ENCODE measurements around the gene DSCAM.

Gene DSCAM

DNA sequence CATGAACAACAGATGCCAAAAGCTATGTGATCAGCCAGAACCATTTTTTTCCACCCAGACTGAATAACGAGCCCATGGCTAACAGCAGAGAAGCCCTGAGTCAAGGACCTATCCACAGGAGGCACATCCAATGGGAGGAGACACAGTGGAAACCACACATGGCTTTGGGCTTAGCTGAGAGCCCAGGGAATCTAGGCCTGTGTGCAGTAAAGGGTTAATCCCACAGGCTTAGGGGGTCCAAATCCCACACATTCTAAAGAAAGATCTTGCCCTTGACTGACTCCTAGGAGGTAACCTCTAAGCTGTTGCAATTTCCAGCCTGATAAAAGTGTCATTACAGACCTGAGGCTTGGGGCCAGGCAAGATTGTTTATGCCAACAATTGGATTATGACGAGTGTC is 194.5 kb downstream of the DSCAM start:
- DNase-seq (ENCODE audit: low spot score): no peak

DNA sequence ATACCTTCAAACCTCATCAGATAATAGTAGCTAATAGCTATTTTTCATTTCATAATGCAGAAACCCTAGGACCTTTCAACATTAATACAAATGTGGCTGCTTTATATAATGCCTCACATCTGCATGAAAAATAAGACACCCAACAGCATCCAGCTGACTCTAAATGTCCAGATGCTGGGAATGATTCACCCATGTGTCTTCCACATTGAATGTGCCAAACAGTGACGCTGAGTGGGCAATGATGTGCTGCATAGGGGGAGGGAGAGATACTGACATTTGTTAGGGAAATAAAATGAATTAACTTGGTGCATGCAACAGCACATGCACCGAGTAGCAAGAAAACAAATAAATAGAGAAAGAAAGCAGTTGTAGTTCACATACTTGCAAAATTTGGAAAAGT is 199.3 kb downstream of the DSCAM start:
- no peak for DNase-seq (ENCODE audit: low spot score)

DNA sequence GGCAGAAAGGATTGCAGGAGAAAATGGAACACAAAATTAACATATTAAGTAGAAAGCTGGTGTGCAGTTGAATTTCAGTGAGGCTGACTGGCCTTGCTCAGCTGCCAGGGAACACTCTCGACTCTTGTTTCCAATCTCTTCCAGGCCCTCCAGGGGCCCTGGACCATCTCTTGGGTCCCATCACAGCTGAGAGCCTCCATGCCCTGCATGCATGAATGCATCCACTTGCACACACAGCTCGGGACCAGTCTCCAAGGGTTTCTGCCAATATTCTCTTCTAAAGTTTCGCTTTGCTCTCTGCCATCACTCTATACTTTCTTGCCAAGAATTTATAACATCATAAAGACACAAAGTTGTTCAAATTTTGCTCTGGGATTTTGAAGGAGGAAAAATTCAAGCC is 200.3 kb downstream of the DSCAM start:
- no peak for DNase-seq (ENCODE audit: low spot score)

DNA sequence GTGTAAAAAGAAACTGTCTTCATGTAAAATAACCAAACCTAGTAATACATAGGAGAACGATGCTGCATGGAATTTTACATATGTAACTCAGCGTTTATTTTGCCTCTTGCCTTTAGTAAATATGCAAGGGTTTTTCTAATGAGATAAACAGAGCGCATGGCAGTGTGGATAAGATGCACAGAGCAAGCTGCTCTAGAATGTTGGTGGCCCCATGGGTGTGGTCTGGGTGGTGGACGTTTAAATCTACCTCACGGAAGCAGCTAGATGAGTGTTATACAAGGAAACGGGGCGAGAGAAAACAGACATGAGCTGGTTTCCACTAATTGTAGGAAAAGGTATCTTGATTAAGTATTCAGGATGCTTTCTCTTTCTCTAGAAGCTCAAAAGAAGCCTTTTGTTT is 205.9 kb downstream of the DSCAM start:
- DNase-seq (ENCODE audit: low spot score): no peak

DNA sequence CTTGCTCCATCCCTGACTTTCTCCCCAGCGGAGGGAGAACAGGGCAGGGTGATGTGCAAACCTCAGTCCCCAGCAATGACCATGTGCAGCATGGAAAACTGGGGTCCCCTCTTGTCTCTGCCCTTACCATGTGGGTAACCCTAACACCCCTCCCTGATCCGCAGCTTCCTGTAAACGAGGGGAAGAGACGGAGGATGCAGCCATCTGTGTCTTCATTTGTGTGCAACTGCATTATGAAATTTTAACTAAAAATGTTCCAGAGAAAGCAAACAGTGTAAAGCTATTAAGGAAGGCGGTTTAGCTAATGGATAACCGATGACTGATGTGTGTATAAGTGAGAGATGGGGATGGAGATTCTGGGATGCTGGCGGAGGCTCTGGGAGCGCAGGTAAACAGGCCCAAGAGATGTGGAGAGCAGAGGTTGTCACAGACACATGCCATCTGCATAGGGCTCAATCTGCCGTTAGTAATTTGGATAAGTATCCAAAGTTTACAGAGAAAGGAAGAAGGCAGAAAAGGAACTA is 206.6 kb downstream of the DSCAM start:
- no peak for DNase-seq (ENCODE audit: low spot score)

DNA sequence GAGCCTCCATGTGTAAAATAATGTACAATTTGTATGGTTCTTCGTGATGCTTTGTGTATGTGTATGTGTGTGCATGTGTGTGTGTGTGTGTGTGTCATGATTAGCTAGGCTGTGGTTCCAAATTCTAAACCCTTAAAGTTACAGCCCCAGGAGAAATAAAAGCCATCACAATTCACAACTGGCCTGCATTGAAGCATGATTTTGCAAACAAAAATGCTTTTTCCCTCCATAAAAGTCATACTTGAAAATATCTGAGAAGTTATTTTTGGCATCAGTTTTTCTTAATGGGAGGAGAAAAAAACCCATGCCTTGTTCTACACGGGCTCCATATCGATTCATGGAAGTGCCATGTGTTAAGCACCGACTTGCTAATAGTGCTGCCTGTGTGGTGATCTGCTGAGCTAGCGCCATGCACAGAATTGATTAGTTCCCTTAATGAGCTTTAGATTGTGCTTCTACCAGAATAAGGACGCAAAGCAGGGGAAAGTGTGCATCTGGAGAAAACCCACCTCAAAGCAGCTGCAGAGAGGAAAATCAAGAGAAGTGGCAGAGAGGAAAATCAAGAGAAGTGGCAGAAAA is 207.3 kb downstream of the DSCAM start:
- DNase-seq (ENCODE audit: low spot score): no peak

DNA sequence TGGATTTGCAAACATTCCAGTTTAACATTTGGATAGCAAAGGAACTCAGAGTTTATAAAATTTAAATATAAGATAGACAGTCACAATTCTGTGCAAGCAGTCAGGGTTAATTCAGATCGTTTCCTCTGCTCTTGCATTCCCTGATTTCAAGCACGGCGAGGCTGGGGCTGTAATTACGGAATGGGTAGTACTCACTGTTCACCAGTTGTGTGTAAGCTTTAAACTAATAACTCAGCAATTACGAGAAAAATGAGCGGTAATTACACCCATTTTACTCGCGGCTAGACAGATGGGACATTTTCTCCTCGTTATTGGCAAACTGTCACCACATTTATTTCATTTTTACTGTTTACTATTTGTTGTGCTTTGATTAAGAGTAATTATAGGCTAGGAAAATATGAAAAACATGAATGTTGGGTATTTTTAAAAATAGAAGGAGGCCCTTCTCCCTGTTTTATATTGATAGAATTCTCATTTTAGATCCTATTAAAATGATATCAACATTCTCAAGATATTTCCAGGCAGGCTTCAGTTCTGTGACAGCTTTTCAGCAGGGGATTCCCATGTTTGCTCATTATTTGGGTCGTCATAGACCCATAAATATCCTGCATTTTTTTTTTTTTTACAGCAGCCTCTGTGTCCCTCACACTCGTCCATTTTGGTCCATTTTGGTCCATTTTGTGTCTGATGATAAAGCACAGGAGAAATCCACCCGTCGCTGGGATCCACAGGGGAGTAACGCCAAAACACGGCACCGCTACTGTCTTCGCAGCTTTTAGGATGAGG is 208.3 kb downstream of the DSCAM start:
- no peak for DNase-seq (ENCODE audit: low spot score)

DNA sequence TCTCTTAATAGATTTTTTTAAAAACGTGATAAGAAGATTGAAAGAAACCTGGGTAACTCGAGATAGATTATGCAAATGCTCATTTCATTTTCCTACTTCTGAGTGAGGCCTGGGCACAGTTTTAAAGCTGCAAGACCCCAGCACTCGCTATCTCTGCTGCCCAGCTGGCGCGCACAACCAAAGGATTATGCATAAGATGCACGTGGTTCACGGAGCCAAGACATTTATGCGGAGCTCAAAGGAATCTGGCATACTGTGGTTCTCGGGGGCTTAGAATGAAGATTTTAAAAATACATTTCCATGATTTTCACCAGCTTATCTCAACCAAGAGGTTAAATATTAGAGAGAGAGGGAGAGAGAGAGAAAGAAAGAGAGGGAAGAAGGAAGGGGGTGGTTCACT is 210.9 kb downstream of the DSCAM start:
- no peak for DNase-seq (ENCODE audit: low spot score)

DNA sequence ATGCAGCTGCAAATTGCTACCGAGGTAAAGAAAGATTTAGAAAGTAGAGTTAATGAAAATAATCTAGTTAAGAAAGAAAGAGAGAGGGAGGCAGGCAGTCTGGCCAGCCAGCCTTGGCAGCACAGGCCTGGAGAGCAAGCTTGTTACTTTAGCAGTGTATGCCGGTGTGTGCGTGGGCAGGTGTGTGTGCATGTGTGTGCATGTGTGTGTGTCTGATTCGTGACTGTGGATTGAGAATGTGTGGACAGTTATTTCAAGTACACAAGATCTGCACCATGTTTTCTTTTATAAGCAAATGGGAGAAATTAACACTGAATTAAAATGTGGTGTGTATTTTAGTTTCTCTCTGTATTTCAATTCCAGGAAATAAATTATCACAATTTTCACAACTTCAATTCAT is 211.6 kb downstream of the DSCAM start:
- DNase-seq (ENCODE audit: low spot score): no peak

DNA sequence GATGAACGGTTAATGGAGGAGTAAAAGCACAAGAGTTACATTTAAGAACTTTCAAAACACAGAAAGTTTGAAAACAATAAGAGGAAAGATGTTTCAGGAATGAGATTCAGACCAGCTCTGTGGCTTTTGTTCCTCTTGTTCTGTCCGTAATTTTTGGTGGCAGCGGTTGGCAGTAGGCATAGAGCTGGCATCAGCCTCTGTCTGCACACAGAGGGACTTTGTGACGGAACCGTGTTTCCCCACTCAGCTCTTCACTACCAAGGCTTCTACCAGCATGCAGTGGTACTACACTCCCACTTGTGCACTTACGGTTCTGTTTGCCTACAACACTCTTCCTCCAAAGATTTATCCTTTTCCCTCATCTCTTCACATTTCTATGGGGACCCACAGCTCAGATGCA is 212.8 kb downstream of the DSCAM start:
- no peak for DNase-seq (ENCODE audit: low spot score)

DNA sequence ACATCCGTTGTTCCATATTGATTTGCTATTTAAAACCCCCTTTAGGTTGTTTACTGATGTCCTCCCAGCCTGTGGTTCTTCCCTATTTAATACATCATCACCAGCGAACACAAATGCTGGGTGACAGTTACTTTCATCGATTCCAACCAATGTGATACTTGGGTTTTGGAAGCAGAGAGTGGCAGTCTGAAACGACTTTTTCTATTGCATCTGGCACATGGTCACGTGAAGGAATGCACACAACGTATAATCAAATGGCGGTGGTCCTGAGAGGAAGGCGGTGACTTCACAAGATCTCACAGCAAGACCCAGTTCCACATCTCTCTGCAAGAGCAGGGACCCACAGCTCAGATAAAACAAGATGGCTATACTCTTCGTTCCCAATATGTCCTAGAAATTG is 213.9 kb downstream of the DSCAM start:
- DNase-seq (ENCODE audit: low spot score): no peak

DNA sequence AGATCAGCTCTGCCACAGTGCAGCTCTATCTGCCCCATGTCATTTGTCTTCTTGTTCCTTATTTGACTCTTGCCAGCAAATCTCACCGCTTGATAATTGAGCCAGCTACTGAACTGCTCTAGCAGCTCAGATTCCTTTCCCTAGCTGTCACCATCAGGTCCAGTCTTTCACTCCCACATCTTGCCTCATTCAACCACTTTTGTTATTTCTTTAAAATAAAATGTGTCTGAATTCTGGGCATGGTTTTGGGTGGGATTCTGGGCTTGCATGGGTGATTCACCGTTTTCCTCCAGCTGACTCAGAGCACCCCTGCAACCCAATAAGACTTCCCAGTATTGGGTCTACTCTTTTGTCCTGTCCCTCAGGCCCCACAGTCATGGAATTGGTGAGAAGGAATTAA is 215.7 kb downstream of the DSCAM start:
- DNase-seq (ENCODE audit: low spot score): no peak

DNA sequence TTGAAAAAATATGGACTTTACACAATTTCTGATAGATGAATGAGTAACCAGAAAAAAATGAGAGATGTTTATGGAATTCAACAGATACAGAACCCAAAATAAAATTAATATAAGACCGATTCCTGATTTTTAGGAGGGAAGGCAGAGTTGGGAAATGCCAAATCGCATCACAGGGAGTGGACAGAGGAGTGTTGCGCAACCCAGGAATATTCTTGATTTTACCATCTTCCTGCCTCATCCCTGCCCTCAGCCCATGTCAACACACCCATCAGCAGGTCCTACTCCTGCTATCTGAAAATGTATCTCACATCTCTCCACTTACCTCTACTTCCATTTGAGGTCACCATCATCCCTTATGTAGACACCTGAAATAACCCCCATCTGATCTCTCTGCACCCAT is 221.0 kb downstream of the DSCAM start:
- no peak for DNase-seq (ENCODE audit: low spot score)

DNA sequence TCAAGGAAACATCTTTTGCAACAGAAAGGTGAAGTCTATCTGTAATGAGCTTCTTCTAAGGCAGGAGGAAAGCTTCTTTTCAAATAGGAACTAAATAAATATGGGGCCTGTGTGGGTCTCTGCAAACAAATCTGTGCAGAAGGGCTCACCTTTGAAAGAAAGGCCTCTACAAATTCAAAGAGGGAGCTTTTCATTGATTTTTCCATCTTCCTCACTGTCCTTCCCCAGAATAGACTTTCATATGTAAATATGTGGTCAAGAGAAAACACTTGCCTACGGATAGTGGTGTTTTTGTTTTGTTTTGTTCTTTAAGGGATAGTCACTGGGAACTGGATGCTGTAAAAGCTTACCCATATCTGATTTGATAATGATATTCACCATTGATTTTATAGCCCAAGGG is 223.4 kb downstream of the DSCAM start:
- DNase-seq (ENCODE audit: low spot score): no peak

DNA sequence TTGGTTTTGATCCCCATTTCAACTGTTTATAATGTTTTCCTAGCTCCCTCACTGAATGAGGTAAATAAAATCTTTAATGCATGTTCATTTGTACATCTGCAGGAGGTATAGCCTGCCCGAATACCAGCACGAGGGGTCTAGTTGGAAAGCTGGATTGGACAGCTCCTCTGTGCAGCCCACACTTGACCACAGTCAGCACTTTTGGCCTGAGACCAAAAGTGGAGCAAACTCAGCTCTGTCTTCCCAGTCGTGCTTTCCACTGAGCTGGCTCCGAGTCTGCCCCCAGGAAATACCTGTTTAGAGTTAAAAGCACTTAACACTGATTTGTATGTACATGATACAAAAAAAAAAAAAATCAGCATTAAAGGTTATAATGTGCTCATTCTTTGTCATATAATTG is 224.4 kb downstream of the DSCAM start:
- no peak for DNase-seq (ENCODE audit: low spot score)

DNA sequence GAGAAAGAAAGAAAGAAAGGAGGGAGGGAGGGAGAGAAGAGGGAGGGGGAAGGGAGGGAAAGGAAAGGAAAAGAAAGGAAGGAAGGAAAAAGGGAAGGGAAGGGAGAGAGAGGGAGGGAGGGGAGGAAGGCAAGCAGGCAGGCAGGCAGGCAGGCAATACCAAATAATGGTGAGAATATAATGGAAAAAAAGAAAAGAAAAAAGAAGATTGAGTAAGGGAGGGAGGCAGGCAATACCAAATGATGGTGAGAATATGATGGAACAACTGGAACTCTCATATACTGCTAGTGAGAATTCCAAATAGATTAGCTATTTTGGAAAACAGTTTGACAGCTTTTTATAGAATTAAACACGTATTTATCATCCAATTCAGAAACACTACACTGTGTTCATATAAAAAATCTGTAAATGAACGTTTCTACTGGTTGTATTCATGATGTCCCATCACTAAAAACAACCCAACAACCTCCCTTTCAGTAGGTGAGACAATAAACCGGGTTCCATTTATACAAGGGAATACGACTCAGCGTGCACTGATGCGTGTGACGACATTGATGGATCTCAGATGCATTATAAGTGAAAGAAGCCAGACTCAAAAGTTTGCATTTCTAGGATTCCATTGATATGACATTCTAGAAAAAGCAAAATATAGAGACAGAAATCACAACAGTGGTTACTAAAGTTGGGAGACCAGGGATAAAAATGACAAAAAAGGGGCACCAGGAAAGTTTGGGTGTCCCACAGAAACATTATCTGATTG is 226.4 kb downstream of the DSCAM start:
- DNase-seq (ENCODE audit: low spot score): no peak

DNA sequence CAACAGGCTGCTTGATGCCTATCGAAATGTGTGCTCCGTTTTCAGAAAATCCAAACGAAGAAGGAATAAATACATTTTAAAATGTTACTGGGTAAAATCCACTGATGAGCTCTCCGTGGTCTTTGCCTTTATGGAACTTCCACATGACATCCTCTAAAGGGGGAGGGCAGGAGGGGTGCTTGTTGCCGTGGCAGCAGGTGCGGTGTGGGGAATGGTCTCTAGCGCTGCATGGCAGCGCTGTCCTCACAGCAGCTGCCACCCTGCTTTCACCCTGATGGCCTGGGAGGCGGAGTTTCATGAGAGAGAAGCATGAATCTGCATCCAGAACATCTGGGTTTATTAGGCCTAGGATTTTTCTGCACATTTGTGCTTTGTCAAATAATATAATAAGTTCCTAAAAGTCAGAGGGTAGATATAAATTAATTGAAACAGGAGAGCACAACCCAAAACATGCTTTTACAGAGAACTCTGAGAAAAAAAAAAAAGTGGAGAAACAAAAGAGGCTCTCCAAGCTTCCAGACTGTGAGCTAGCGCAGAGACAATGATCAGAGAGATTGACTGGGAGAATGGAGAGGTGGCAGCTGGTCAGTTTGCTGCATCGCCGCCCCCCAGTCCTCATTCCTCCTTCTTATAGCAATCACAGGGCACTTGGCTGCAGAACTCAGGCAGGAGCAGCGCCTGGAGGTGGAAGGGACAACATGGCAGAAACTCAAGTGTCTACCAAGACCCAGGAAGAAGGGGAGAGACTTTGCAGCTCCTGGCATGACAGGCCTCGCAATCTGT is 228.6 kb downstream of the DSCAM start:
- DNase-seq (ENCODE audit: low spot score): no peak

DNA sequence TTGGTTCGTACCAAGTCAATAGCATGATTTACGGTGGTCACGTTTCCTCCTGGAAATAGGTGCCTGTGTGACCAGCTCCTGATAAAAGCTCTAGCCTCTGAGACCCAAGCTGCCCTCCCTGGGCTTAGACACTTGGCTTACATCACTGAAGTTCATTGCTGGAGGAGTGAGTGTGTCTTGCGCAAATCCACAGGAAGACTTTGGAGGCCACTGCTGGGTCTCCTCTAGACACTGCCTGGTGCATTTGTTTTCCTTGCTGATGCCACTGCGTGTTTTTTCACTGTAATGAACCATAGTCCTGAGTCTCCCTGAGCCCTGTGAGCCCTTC is 230.6 kb downstream of the DSCAM start:
- DNase-seq (ENCODE audit: low spot score): no peak

DNA sequence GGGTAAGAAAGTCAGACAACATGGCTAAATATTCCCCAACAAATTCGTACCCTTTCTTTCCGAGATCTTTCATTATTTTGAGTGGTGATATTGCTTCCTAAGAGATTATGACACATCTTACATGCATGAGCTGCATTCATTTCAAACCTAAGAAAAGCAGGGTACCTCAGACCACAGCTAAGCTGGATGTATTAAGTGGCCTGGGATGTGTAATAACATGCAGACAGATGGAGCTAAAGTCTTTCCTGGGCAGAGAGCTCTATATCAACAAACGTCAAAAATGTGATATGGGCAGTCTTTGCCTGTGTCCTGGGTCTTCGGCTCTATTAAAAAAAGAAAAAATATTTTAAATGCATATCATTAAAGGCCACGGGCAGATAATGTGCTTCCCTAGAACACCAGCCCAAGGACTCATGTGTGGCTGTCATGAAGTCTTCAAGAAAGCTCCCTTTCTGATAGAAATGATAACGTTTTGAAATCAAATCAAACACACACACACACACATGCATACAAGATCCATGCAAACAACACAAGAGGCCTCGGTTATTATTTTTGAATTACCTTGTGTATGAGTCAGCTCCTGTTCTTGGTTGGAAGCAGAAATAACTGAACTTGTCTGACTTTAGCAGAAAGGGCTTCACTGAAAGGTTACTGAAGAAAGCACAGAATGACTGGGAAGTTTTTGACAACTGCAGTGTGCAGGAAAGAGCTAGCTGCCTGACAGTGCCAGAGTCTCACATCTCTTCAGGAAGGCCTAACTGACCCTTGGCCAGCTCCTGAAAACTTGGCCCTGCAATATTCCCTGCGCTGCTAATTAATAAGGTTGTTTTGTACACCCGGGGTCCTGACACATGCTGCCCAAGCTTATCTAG is 231.2 kb downstream of the DSCAM start:
- no peak for DNase-seq (ENCODE audit: low spot score)

DNA sequence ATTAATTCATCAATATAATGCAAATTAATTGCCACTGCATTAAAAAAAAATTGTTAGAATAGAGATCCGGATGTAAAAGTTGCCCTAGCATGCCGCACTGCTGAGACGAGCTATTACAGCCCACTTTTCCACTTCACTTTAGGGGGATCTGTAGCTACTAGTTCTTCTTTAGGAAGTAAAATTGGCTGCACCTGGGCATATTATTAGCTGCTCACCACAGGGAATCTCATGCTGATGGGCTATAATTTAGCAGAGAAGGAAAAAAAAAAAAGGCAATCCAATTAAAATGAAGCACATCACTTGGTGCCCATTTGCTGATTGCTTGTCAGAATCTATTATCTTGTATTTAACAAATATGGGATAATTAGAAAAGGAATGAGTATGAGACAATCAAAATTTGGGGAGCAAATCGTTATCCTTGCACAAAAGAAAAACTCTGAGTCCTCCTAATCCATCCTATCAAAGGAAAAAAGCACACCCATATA is 233.4 kb downstream of the DSCAM start:
- no peak for DNase-seq (ENCODE audit: low spot score)

DNA sequence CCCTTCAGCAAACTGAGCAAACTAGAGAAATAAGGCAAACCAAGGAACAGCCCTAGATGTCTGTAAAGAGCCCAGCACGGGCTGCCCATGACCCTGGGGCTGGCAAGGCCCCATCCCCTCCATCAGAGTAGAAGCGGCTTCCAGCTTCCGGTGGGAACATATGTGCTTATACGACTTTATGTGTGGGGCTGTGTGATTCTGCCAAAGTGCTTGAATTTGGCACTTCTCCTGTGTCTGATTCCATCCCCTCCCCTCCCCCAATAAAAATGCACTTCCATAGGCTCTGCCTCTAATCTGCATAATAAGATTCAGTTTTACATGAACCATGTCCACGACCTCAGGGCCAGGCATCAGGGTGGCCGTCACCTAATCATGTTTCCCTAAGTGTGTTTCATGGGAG is 236.6 kb downstream of the DSCAM start:
- DNase-seq (ENCODE audit: low spot score): no peak

All from AG20443 (cell line).